Activated CD8-positive, alpha-beta memory T cell treated with anti-CD3 and anti-CD28 coated beads for 36 hours (primary cell): Measurements from ENCODE around the gene ARHGAP12. TPM values are rescaled to one million over a fixed set of nuclear protein-coding genes. Genes with fewer than 3 reads are reported as not detected.

Experiments used
- CTCF ChIA-PET: fragments of 350-600 bp; sonication (Branson Sonifier 250); formaldehyde crosslinking; loops from one replicate; lab custom pipeline; 2021; ENCODE audit warnings: antibody characterized with exemption; lab: Charles Lee
- POLR2A ChIA-PET: fragments of 350-600 bp; sonication (Branson Sonifier 250); formaldehyde crosslinking; loops from one replicate; lab custom pipeline; 2021; ENCODE audit warnings: antibody characterized with exemption; lab: Charles Lee
- total RNA-seq, 2 experiments: library from RNA; stranded (reverse); gene quantifications; one replicate each; pipeline ENCODE4 v1.2.3, GENCODE V29; 2021

Gene ARHGAP12
- total RNA-seq, 2 experiments from 2014 or later = 2.7 to 3.2 TPM

DNA sequence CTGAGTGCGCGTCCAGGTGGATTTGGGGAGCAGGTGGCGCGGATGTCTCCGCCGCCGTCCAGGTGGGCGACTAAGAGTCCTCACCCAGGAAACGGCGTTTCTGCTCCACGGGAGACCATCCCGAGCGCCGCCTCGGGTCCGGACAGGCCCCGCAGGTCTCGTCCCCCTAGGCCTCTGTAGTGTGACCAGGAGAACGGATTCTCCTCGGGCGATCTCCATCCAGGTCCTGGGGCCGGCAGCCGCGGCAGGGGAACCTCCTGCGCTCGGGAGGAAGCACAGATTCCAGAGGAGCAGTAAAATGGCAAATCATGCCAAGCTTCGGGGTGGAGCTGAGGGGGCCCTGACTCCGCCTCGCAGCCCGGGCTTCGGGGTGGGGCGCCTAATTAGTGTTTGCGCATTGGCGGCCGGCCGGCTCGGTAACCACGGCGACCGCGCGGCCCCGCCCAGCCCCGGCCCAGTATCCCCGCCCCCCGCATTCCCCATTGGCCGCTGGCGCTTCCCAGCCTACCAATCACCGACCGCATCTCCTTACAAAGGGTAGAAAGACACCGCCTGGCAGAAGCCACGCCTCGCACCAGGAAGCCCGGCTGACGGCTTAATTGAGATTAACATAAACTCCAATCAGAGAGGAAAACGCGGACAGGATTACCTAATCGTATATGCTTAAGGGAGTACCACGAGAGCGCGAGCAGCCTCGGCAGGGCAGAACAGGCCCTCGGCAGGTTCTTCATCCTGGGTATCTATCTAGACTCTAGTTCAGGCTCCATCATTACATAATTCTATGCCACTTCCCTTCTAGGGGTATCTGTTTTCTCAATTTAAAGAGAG lies 168.6 kb downstream of the ARHGAP12 start:
- ChIA-PET CTCF (no interaction called here), POLR2A (interaction anchor here (0.6 to 0.8 kb wide), 3 partner anchors 14 to 165 kb away, joined by 3 to 18 read pairs (median 4); no protein-coding TSS in a partner anchor)

GRCh38 chr10:31759124-31759798 lies 169.4 kb downstream of the ARHGAP12 start:
- POLR2A ChIA-PET = interaction anchor here (0.8 kb wide), 1 partner anchor 14 kb away, joined by 18 read pairs; no protein-coding TSS in a partner anchor

DNA sequence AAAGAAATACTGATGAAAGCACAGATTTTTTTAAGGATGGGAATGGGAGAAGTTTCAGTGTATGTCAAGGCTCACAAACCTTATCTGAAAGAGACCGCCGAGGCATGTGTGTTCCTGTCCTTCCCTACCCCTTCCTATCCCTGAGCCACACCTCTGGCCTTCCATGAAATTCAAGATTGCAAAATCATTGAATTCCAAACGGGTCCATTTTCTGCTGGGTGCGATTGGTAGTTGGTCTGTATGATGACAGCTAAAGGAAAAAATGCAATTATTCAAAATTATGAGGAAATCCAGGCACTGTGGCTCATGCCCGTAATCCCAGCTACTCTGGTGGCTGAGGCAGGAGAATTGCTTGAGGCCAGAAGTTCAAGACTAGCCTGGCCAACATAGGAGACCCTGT lies 170.1 kb downstream of the ARHGAP12 start:
- ChIA-PET CTCF (no interaction called here), POLR2A (no interaction called here)

More at GRCh38 chr10:31759124-31759798, 169.4 kb downstream of the ARHGAP12 start:
- CTCF ChIA-PET = no interaction called here

GRCh38 chr10:31757831-31758230 lies 170.8 kb downstream of the ARHGAP12 start:
- POLR2A ChIA-PET = no interaction called here
- CTCF ChIA-PET = interaction anchor here (1.2 kb wide), 1 partner anchor 9 kb away, joined by 3 read pairs; no protein-coding TSS in a partner anchor

DNA sequence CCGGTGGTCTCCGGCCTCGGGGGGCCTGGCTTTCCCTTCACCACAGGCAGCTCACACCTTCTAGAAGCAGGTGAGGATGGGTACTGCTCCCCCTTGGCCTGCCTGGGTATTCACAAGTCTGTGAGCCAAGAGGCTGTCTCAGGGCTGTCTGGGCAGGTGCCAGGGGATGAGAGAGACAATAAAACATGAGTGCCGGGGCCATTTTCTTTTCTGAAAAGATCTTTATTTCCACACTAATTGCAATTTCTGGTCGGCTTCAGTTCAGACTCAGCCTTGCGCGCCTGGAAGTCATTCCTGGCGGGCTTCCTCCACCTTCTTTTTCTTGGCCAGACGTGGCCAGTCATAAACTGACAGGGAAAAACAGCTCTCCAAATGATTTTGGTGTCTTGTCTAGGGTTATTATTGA lies 171.2 kb downstream of the ARHGAP12 start:
- POLR2A ChIA-PET = no interaction called here

DNA sequence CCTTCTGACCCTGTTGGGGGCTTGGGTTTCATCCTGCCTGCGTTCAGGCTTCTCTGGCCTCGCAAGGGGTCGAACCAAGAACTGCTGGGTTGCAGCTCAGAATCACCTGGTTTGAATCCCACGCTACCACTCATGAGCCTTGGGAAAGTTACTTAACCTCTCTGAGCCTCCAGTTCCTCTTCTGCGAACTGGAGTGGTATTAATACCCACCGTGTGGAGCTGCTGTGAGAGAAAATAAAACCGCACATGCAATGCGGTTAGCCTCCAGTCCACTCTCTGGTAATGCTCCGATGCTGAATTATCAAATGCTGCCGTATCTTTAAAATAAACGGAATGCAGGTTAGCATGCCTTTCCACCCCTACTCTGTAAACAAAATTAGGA lies 171.9 kb downstream of the ARHGAP12 start:
- ChIA-PET CTCF (interaction anchor here (1.2 kb wide), 1 partner anchor 8 kb away, joined by 3 read pairs; no protein-coding TSS in a partner anchor), POLR2A (no interaction called here)

More for the DNA sequence above, 171.2 kb downstream of the ARHGAP12 start:
- CTCF ChIA-PET = interaction anchor here (1.2 kb wide), 1 partner anchor 9 kb away, joined by 3 read pairs; no protein-coding TSS in a partner anchor

DNA sequence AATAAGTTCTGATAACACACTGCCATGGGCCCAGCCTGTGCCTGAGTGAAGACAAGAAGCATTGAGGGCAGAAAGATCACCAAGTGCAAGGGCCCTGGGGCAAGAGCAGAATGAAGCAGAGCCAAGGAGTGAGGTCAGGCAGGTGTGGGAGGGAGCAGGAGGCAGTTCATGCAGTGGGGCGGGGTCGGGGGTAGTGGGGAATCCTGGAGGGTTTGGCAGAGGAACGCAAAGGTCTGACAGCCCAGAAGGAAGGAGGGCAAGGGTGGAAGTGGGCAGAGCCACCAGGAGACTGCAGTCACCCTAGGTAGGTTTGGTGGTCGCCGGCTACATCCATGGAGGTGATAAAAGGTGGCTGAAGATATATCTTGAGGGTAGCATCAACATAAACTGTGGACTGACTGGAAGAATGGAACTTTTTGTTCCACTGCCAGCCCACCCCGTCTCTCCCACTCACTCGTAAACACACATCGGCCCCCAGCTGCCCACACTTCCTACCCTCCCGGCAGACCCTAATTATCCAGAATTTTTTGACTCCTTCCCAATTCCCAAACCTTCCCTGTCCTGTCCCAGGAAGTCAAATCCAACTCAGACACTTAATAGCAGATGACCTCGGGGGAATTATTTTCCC lies 172.4 kb downstream of the ARHGAP12 start:
- CTCF ChIA-PET = no interaction called here
- POLR2A ChIA-PET = no interaction called here

Other genes starting within 250 kb of the ARHGAP12 start
- 10 to 100 TPM; 88.6 to 89.4 TPM for gene KIF5B, start 127.6 kb upstream of the ARHGAP12 start, total RNA-seq